C4-2B (cell line): ENCODE data around the gene ME3.

ENCODE experiments used
- ZFX ChIP-seq: fragments of 450-650 bp; IDR thresholded peaks from 2 replicates; pipeline ENCODE4 v1.6.1; 2017
- TF ChIP-seq, protein P1 (sequence below): fragments of 450-650 bp; conservative IDR thresholded peaks from 2 replicates; pipeline ENCODE4 v1.5.1; 2017; ENCODE audit warnings: mild to moderate bottlenecking

DNA sequence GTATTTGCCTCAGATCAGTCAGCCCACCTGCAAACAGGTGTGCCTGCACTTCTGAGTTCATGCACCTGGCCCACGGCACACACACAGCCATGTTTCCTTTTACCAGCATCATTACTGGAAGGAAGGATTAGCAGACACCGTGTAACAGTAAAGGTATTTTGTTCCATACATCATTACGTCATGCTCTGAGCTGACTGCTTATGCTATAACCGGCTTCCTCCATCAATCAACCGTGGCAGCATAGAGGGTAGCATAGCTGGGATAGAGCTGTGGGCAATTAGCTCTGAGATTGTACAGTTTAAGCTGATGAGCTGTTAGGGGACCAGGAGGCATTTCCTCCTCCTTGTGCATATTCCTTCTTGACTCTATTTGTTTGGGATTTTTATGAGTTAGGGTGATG lies 102.4 kb downstream of the ME3 start:
- TF ChIP-seq, protein P1, sequence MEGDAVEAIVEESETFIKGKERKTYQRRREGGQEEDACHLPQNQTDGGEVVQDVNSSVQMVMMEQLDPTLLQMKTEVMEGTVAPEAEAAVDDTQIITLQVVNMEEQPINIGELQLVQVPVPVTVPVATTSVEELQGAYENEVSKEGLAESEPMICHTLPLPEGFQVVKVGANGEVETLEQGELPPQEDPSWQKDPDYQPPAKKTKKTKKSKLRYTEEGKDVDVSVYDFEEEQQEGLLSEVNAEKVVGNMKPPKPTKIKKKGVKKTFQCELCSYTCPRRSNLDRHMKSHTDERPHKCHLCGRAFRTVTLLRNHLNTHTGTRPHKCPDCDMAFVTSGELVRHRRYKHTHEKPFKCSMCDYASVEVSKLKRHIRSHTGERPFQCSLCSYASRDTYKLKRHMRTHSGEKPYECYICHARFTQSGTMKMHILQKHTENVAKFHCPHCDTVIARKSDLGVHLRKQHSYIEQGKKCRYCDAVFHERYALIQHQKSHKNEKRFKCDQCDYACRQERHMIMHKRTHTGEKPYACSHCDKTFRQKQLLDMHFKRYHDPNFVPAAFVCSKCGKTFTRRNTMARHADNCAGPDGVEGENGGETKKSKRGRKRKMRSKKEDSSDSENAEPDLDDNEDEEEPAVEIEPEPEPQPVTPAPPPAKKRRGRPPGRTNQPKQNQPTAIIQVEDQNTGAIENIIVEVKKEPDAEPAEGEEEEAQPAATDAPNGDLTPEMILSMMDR = no peak
- TF ChIP-seq ZFX = no peak
